ENCODE data around the gene TMEM233. TPM values are rescaled to one million over a fixed set of nuclear protein-coding genes. Genes with fewer than 3 reads are reported as not detected.

The TMEM233 gene
- total RNA-seq, 4 donors from 2014 or later: 0.17 to 0.91 (median 0.46) TPM

- H3K27ac ChIP-seq (replicated peaks in 1 of 4): no peak overlapping the region
- H3K4me3 ChIP-seq: no peak overlapping the region
- WGBS: 32% methylated on average over 1 of the region's 1 CpG
- H3K9me3 ChIP-seq: no peaks in the 10 kb centered on the region
- no peaks in the 10 kb centered on the region for H3K4me1 ChIP-seq
- no peaks in the 10 kb centered on the region for H3K36me3 ChIP-seq
- TF ChIP-seq CTCF (IDR thresholded peaks at IDR 0.05) (no peak), POLR2A (IDR thresholded peaks at IDR 0.05; ENCODE audit: low read depth) (no peak), POLR2AphosphoS5 (IDR thresholded peaks at IDR 0.05) (no peak), EP300 (IDR thresholded peaks at IDR 0.05) (no peak)
- no peak for DNase-seq (ENCODE audit: extremely low spot score)
- intact Hi-C loops (cut with DNase I): no loop called here
- H3K27me3 ChIP-seq: no peaks in the 10 kb centered on the region
These were observed 36.7 kb upstream of the TMEM233 start for GRCh38 chr12:119556854-119557253.

DNA sequence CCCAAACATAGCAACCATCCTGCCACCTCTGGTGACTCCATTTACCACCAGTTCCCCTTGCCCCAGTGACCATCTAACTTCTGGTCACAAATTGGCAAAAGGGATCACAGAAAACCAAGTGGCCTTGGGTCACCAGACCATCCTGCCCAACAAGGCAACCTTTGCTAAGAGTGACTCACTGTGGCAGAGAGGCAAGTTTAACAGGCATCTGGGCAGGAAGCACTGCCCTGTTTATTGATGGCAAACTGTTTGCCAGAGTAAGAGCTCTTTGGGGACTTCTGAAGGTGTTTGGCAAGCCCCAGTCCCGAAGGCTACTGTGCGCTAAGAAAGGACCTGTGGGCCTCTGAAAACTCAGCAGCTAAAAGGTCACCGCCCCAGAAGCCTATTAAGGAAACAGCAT lies 28.2 kb upstream of the TMEM233 start:
- H3K36me3 ChIP-seq: no peaks in the 10 kb centered on the region
- H3K4me3 ChIP-seq: no peak overlapping the region
- no peak overlapping the region for H3K27ac ChIP-seq (replicated peaks in 1 of 4)
- no peaks in the 10 kb centered on the region for H3K4me1 ChIP-seq
- DNase-seq (ENCODE audit: extremely low spot score): no peak
- WGBS: 100% methylated on average over 3 of the region's 3 CpGs
- peaks cover 0 to 17% (median 0%) of the 10 kb centered on the region in 4 donors for H3K27me3 ChIP-seq
- TF ChIP-seq POLR2A (IDR thresholded peaks at IDR 0.05; ENCODE audit: low read depth): no peak
- no peak for TF ChIP-seq EP300 (IDR thresholded peaks at IDR 0.05)
- no peak for TF ChIP-seq CTCF (IDR thresholded peaks at IDR 0.05)
- TF ChIP-seq POLR2AphosphoS5 (IDR thresholded peaks at IDR 0.05): no peak
- H3K9me3 ChIP-seq: no peaks in the 10 kb centered on the region
- intact Hi-C loops (cut with DNase I): no loop called here

DNA sequence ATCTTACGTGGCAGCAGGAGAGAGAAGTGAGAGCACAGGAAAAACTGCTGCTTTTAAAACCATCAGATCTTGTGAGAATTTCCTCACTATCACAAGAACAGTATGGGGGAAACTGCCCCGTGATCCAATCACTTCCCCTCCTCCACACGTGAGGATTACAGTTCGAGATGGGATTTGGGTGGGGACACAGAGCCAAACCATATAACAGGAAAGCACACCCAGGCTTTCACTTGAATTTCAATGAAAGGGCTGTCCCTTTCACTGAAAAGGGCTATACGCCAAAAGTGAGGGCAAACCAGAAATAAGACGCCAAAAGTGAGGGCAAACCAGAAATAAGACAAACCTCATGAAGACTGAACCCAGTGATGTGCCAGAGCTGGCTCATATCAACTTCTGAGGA lies 22.8 kb upstream of the TMEM233 start:
- no peak for DNase-seq (ENCODE audit: extremely low spot score)
- WGBS: 67% methylated on average over 6 of the region's 6 CpGs
- intact Hi-C loops (cut with DNase I): no loop called here
- Histone ChIP-seq H3K27me3 (no peaks in the 10 kb centered on the region), H3K4me3 (no peak overlapping the region), H3K27ac (replicated peaks in 1 of 4) (no peak overlapping the region), H3K36me3 (no peaks in the 10 kb centered on the region), H3K4me1 (no peaks in the 10 kb centered on the region), H3K9me3 (no peaks in the 10 kb centered on the region)
- TF ChIP-seq CTCF (IDR thresholded peaks at IDR 0.05): no peak
- no peak for TF ChIP-seq POLR2AphosphoS5 (IDR thresholded peaks at IDR 0.05)
- no peak for TF ChIP-seq POLR2A (IDR thresholded peaks at IDR 0.05; ENCODE audit: low read depth)
- TF ChIP-seq EP300 (IDR thresholded peaks at IDR 0.05): no peak

GRCh38 chr12:119573086-119573485 lies 20.5 kb upstream of the TMEM233 start:
- intact Hi-C loops (cut with DNase I): no loop called here
- DNase-seq (ENCODE audit: extremely low spot score): no peak
- WGBS: 75% methylated on average over 1 of the region's 1 CpG

More at GRCh38 chr12:119573086-119573485, 20.5 kb upstream of the TMEM233 start:
- Histone ChIP-seq H3K4me1 (no peaks in the 10 kb centered on the region), H3K36me3 (no peaks in the 10 kb centered on the region), H3K27ac (replicated peaks in 1 of 4) (no peak overlapping the region), H3K27me3 (peaks cover 0 to 5% (median 0%) of the 10 kb centered on the region in 4 donors), H3K9me3 (no peaks in the 10 kb centered on the region), H3K4me3 (no peak overlapping the region)
- TF ChIP-seq CTCF (IDR thresholded peaks at IDR 0.05) (no peak), POLR2A (IDR thresholded peaks at IDR 0.05; ENCODE audit: low read depth) (no peak), EP300 (IDR thresholded peaks at IDR 0.05) (no peak), POLR2AphosphoS5 (IDR thresholded peaks at IDR 0.05) (no peak)
